Left lobe of liver (tissue), 2 donors: ENCODE results near the gene USP21. TPM values are rescaled to one million over a fixed set of nuclear protein-coding genes. Genes with fewer than 3 reads are reported as not detected.
A peak's percentile ranks its signal among the peaks of the same experiment; 100 is the strongest.
"Not testable (repeated sequence)": the region's sequence is repeated elsewhere in the genome, so short reads cannot be mapped to it uniquely, and the experiment has no call there.

Experiments used
- ATAC-seq: fragments of 200-7000 bp; cut with Tn5 transposase; one replicate; pipeline ENCODE4 v1.9.1; 2020; ENCODE audit warnings: mild to moderate bottlenecking, moderate library complexity
- DNase-seq: peaks from one replicate; pipeline ENCODE4 v3.0.0-alpha.2; 2020; ENCODE audit warnings: low spot score
- total RNA-seq: library from RNA; stranded (reverse); gene quantifications from one replicate; pipeline ENCODE4 v1.2.1, GENCODE V29; 2021
- donor health status: DM: no; HTN: no; CAD: no; lungs with moderate emphysema.
- donor health status: DM: no; HTN: yes; CAD: no.

Gene USP21
- 10.2 TPM for total RNA-seq

GRCh38 chr1:161159087-161159912 is at the start of gene USP21:
USP21 (plus strand) TSS chr1:161159500; CDS start chr1:161160641, 1,141 bp downstream.
- peak; percentile 97 for ATAC-seq

GRCh38 chr1:161111117-161111516 is 48.2 kb upstream of the USP21 start:
- DNase-seq (no peak), ATAC-seq (no peak)

More at GRCh38 chr1:161159087-161159912, at the start of gene USP21:
- DNase-seq = peak; percentile 94

- DNase-seq (no peak), ATAC-seq (no peak)
Measured at GRCh38 chr1:161111527-161111926, 47.8 kb upstream of the USP21 start.

- no peak for ATAC-seq
- no peak for DNase-seq
Measured at GRCh38 chr1:161113915-161114314, 45.4 kb upstream of the USP21 start.

GRCh38 chr1:161114556-161114955 is 44.7 kb upstream of the USP21 start:
- no peak for DNase-seq
- ATAC-seq = no peak

- DNase-seq = no peak
- no peak for ATAC-seq
Measured at GRCh38 chr1:161115132-161115711, 44.1 kb upstream of the USP21 start.

GRCh38 chr1:161115961-161116360 is 43.3 kb upstream of the USP21 start:
- not testable (repeated sequence) for ATAC-seq, DNase-seq

GRCh38 chr1:161117759-161118581 is 41.3 kb upstream of the USP21 start, which contains the start of the genes NIT1 and PFDN2:
NIT1 (plus strand) TSS chr1:161118105; CDS start chr1:161118177, 72 bp downstream.
PFDN2 (minus strand) TSS chr1:161118037; CDS start chr1:161118026, 11 bp downstream.
- DNase-seq (peak; percentile 91), ATAC-seq (peak; percentile 84)

GRCh38 chr1:161119092-161119903 is 40.0 kb upstream of the USP21 start:
- ATAC-seq (peak; percentile 66), DNase-seq (peak; percentile 87)

GRCh38 chr1:161121042-161121650 is 38.2 kb upstream of the USP21 start:
- ATAC-seq (no peak), DNase-seq (no peak)

GRCh38 chr1:161121834-161122233 is 37.5 kb upstream of the USP21 start:
- ATAC-seq = no peak
- DNase-seq = no peak

- DNase-seq (no peak), ATAC-seq (no peak)
Measured at GRCh38 chr1:161122967-161123366, 36.3 kb upstream of the USP21 start.

GRCh38 chr1:161127649-161128048 is 31.7 kb upstream of the USP21 start:
- ATAC-seq (no peak), DNase-seq (no peak)

GRCh38 chr1:161128591-161129420 is 30.5 kb upstream of the USP21 start:
- DNase-seq (no peak), ATAC-seq (no peak)

GRCh38 chr1:161130266-161130665 is 29.0 kb upstream of the USP21 start:
- no peak for DNase-seq
- no peak for ATAC-seq

- ATAC-seq = no peak
- no peak for DNase-seq
Measured at GRCh38 chr1:161131523-161132409, 27.5 kb upstream of the USP21 start.

- ATAC-seq (peak; percentile 92), DNase-seq (peak; percentile 94)
Measured at GRCh38 chr1:161132410-161133219, 26.7 kb upstream of the USP21 start, which contains the start of gene DEDD. DEDD (minus strand) TSS chr1:161132667; CDS start chr1:161124462, 8,205 bp downstream.
